HT-29 (cell line): Measurements from ENCODE around the gene CSK. TPM values are rescaled to one million over a fixed set of nuclear protein-coding genes. Genes with fewer than 3 reads are reported as not detected.

Experiments
- DNase-seq: peaks from one replicate; pipeline ENCODE4 v3.0.0-alpha.2; 2015; ENCODE audit warnings: low spot score
- total RNA-seq: library from RNA; depleted of rRNA; stranded (reverse); fragments of >200 nt; shearing (Covaris generic); gene quantifications from 2 replicates; pipeline ENCODE4 v1.2.3, GENCODE V29; 2014

CSK gene
- total RNA-seq, 1 experiment from 2014 or later, result 60.2 TPM

GRCh38 chr15:74787251-74788041 is 5.6 kb downstream of the CSK start:
- peak; percentile 80 for DNase-seq

- no peak for DNase-seq
Observed at GRCh38 chr15:74788042-74788682, 6.3 kb downstream of the CSK start.

- DNase-seq, result no peak
Observed at GRCh38 chr15:74788683-74789151, 6.8 kb downstream of the CSK start.

GRCh38 chr15:74789171-74789631 is 7.3 kb downstream of the CSK start:
- peak; percentile 78 for DNase-seq

GRCh38 chr15:74789741-74790079 is 7.8 kb downstream of the CSK start:
- DNase-seq, result no peak

- DNase-seq, result no peak
Observed at GRCh38 chr15:74790080-74790916, 8.4 kb downstream of the CSK start.

GRCh38 chr15:74791007-74791406 is 9.1 kb downstream of the CSK start:
- DNase-seq, result no peak

GRCh38 chr15:74791667-74792066 is 9.8 kb downstream of the CSK start:
- DNase-seq, result no peak

- no peak for DNase-seq
Observed at GRCh38 chr15:74792227-74793016, 10.5 kb downstream of the CSK start.

- no peak for DNase-seq
Observed at GRCh38 chr15:74793135-74794028, 11.5 kb downstream of the CSK start.

- DNase-seq, result no peak
Observed at GRCh38 chr15:74794248-74794969, 12.5 kb downstream of the CSK start.

- no peak for DNase-seq
Observed at GRCh38 chr15:74794970-74795349, 13.1 kb downstream of the CSK start.

GRCh38 chr15:74795966-74796625 is 14.2 kb downstream of the CSK start:
- DNase-seq, result no peak

- no peak for DNase-seq
Observed at GRCh38 chr15:74798388-74799254, 16.7 kb downstream of the CSK start.

- DNase-seq, result no peak
Observed at GRCh38 chr15:74799255-74799855, 17.5 kb downstream of the CSK start.

GRCh38 chr15:74799856-74800558 is 18.1 kb downstream of the CSK start:
- DNase-seq, result peak; percentile 98

GRCh38 chr15:74800559-74801094 is 18.7 kb downstream of the CSK start:
- DNase-seq, result no peak
